GM23338 (cell line): ENCODE data around the gene PTPRH. TPM values are rescaled to one million over a fixed set of nuclear protein-coding genes. Genes with fewer than 3 reads are reported as not detected.
A peak's percentile ranks its signal among the peaks of the same experiment; 100 is the strongest.

ENCODE experiments used
- ATAC-seq: fragments of 200-7000 bp; cut with Tn5 transposase; 3 replicates; pipeline ENCODE4 v1.9.1; 2020
- DNase-seq: peaks from one replicate; pipeline ENCODE4 v3.0.0-alpha.2; 2015; ENCODE audit warnings: low spot score
- H2AFZ ChIP-seq: fragments of 200-600 bp; sonication (generic); 2 replicates; pipeline ENCODE4 v1.8.0; 2016; ENCODE audit warnings: antibody characterized with exemption, mild to moderate bottlenecking, moderate library complexity
- H3F3A ChIP-seq: fragments of 200-600 bp; sonication (generic); replicated peaks from 2 replicates; pipeline ENCODE4 v1.8.0; 2017; ENCODE audit warnings: antibody characterized with exemption, mixed run types, low read depth
- H3K27ac ChIP-seq: fragments of 200-600 bp; sonication (generic); 2 replicates; pipeline ENCODE4 v1.6.1; 2016; ENCODE audit warnings: low read depth
- H3K27me3 ChIP-seq: fragments of 200-600 bp; sonication (generic); 2 replicates; pipeline ENCODE4 v1.8.0; 2016; ENCODE audit warnings: mild to moderate bottlenecking, mixed run types, moderate library complexity; ENCODE audit not compliant: insufficient read depth
- H3K36me3 ChIP-seq: fragments of 200-600 bp; sonication (generic); 2 replicates; pipeline ENCODE4 v1.8.0; 2016; ENCODE audit warnings: mild to moderate bottlenecking; ENCODE audit not compliant: insufficient read depth
- H3K4me1 ChIP-seq: fragments of 200-600 bp; sonication (generic); 2 replicates; pipeline ENCODE4 v1.8.0; 2016; ENCODE audit warnings: mild to moderate bottlenecking, moderate library complexity; ENCODE audit not compliant: insufficient read depth
- H3K4me2 ChIP-seq: fragments of 200-600 bp; sonication (generic); 2 replicates; pipeline ENCODE4 v1.7.1; 2017; ENCODE audit warnings: mixed run types
- H3K4me3 ChIP-seq: fragments of 200-600 bp; sonication (generic); 2 replicates; pipeline ENCODE4 v1.6.1; 2016; ENCODE audit warnings: mixed run types
- H3K79me2 ChIP-seq: fragments of 200-600 bp; sonication (generic); replicated peaks from 2 replicates; pipeline ENCODE4 v1.8.0; 2017; ENCODE audit warnings: mild to moderate bottlenecking; ENCODE audit not compliant: insufficient read depth
- H3K9me2 ChIP-seq: fragments of 200-600 bp; sonication (generic); 2 replicates; pipeline ENCODE4 v1.8.0; 2017; ENCODE audit not compliant: insufficient read depth
- H4K20me1 ChIP-seq: fragments of 200-600 bp; sonication (generic); replicated peaks from 2 replicates; pipeline ENCODE4 v1.8.0; 2017; ENCODE audit warnings: mild to moderate bottlenecking; ENCODE audit not compliant: insufficient read depth
- H3K27ac Mint-ChIP-seq: 2 replicates; pipeline ENCODE4 v1.8.0; 2020; ENCODE audit warnings: inconsistent platforms, mild to moderate bottlenecking, moderate library complexity, mixed read lengths
- H3K27me3 Mint-ChIP-seq: 3 replicates; pipeline ENCODE4 v1.8.0; 2022; ENCODE audit warnings: low read depth, mild to moderate bottlenecking, moderate library complexity, mixed read lengths, inconsistent platforms; ENCODE audit not compliant: insufficient read depth, poor library complexity
- H3K36me3 Mint-ChIP-seq: 3 replicates; pipeline ENCODE4 v1.8.0; 2021; ENCODE audit warnings: low read depth, mild to moderate bottlenecking, inconsistent platforms, moderate library complexity, mixed read lengths
- H3K4me1 Mint-ChIP-seq: 3 replicates; pipeline ENCODE4 v1.8.0; 2020; ENCODE audit warnings: mild to moderate bottlenecking, inconsistent platforms, mixed read lengths
- H3K4me3 Mint-ChIP-seq: 3 replicates; pipeline ENCODE4 v1.8.0; 2021; ENCODE audit warnings: moderate library complexity, mild to moderate bottlenecking, inconsistent platforms, mixed read lengths
- H3K9me3 Mint-ChIP-seq: 3 replicates; pipeline ENCODE4 v1.8.0; 2020; ENCODE audit warnings: moderate library complexity, mild to moderate bottlenecking, inconsistent platforms, mixed read lengths
- CREB1 ChIP-seq: fragments of 250-450 bp; sonication (Bioruptor Pico); IDR thresholded peaks from 2 replicates; pipeline ENCODE4 v1.5.0; 2020; ENCODE audit warnings: low read depth, mild to moderate bottlenecking, moderate library complexity
- CTCF ChIP-seq, 2 experiments: fragments of 200-600 bp in 1 of 2; sonication (generic) in 1 of 2; conservative IDR thresholded peaks; 2 replicates each; pipeline versions ENCODE4 v1.5.1 to v1.6.1; 2016 to 2017; ENCODE audit warnings: antibody characterized with exemption in 2 of 2, low read depth in 2 of 2, mild to moderate bottlenecking in 2 of 2, moderate library complexity in 1 of 2
- EZH2 ChIP-seq: fragments of 200-600 bp; sonication (generic); IDR thresholded peaks from one replicate; pipeline ENCODE4 v1.8.0; 2017; ENCODE audit warnings: antibody characterized with exemption, mild to moderate bottlenecking, low read depth; ENCODE audit not compliant: unreplicated experiment
- POLR2AphosphoS5 ChIP-seq: IDR thresholded peaks from 2 replicates; pipeline ENCODE4 v1.6.1; 2016; ENCODE audit warnings: antibody characterized with exemption, low read depth
- ZNF114 ChIP-seq: fragments of 250-450 bp; sonication (Bioruptor Pico); IDR thresholded peaks from 2 replicates; pipeline ENCODE4 v1.5.0; 2020; ENCODE audit warnings: mild to moderate bottlenecking, moderate library complexity
- polyA plus RNA-seq: library from polyadenylated mRNA; unstranded; fragments of >200 nt; fragmentation: Nextera tagmentation; extraction: Ambion mirVana; gene quantifications from 2 replicates; pipeline ENCODE4 v1.2.1, GENCODE V29; 2016
- total RNA-seq: library from RNA; depleted of rRNA; stranded (reverse); fragments of >200 nt; shearing (Covaris generic); gene quantifications from 2 replicates; pipeline ENCODE4 v1.2.3, GENCODE V29; 2014

The PTPRH gene
- total and polyA plus RNA-seq, 2 experiments from 2014 or later: 0.16 to 2.1 TPM

- peaks cover 48% of the 10 kb centered on the region for H3K27me3 Mint-ChIP-seq
- Histone ChIP-seq H3K4me2 (peak overlapping the region; percentile 86), H3K4me3 (peak overlapping the region; percentile 56), H4K20me1 (no peaks in the 10 kb centered on the region), H3K79me2 (no peaks in the 10 kb centered on the region), H3K27me3 (peaks cover 32% of the 10 kb centered on the region), H3K36me3 (no peaks in the 10 kb centered on the region), H3K4me1 (peaks cover 30% of the 10 kb centered on the region), H3F3A (no peaks in the 10 kb centered on the region), H3K27ac (no peak overlapping the region), H2AFZ (0 out of 2 replicates have a peak overlapping the region, but pooled peaks have one; percentile 63), H3K9me2 (no peaks in the 10 kb centered on the region)
- TF ChIP-seq EZH2 (no peak), POLR2AphosphoS5 (peak; percentile 69)
- no peak overlapping the region for H3K27ac Mint-ChIP-seq
- DNase-seq (no peak), ATAC-seq (no peak; the same call in 2 of the 3 replicates)
- H3K36me3 Mint-ChIP-seq: no peaks in the 10 kb centered on the region; the same call in 2 of the 3 replicates
- no peaks in the 10 kb centered on the region for H3K9me3 Mint-ChIP-seq
- H3K4me1 Mint-ChIP-seq: peaks cover 23% of the 10 kb centered on the region
- peak overlapping the region; percentile 62 for H3K4me3 Mint-ChIP-seq
Observed at GRCh38 chr19:55160986-55161365, 48.3 kb downstream of the PTPRH start.

GRCh38 chr19:55160128-55160985 is 48.9 kb downstream of the PTPRH start:
- peaks cover 19% of the 10 kb centered on the region for H3K4me1 Mint-ChIP-seq
- ATAC-seq: peak; percentile 60
- H4K20me1 ChIP-seq: no peaks in the 10 kb centered on the region
- no peaks in the 10 kb centered on the region for H3K9me3 Mint-ChIP-seq
- no peaks in the 10 kb centered on the region for H3K9me2 ChIP-seq
- peak overlapping the region; percentile 85 for H2AFZ ChIP-seq
- peak overlapping the region; percentile 53; the same call in 2 of the 3 replicates for H3K4me3 Mint-ChIP-seq
- peak overlapping the region; percentile 86 for H3K4me2 ChIP-seq
- peak; percentile 100 for DNase-seq
- no peaks in the 10 kb centered on the region for H3K79me2 ChIP-seq
- H3K36me3 Mint-ChIP-seq: no peaks in the 10 kb centered on the region; the same call in 2 of the 3 replicates
- no peak overlapping the region for H3K27ac Mint-ChIP-seq
- peak overlapping the region; percentile 56 for H3K4me3 ChIP-seq
- H3K27ac ChIP-seq: no peak overlapping the region
- TF ChIP-seq ZNF114 (no peak), CREB1 (CRISPR knock-in tag) (peak; percentile 85), CTCF (conservative IDR thresholded peaks at IDR 0.05; ENCODE audit: low read depth in 2 of 2) (peak; percentile 90 to 100)
- H3K36me3 ChIP-seq: no peaks in the 10 kb centered on the region
- peaks cover 30% of the 10 kb centered on the region for H3K4me1 ChIP-seq
- H3K27me3 ChIP-seq: peaks cover 32% of the 10 kb centered on the region
- no peaks in the 10 kb centered on the region for H3F3A ChIP-seq
- H3K27me3 Mint-ChIP-seq: peaks cover 47% of the 10 kb centered on the region
